GM12878 (cell line): ENCODE results near the gene UTS2R. TPM values are rescaled to one million over a fixed set of nuclear protein-coding genes. Genes with fewer than 3 reads are reported as not detected.

Experiments
- BMI1 ChIP-seq: fragments of 450-650 bp; IDR thresholded peaks from 2 replicates; pipeline ENCODE4 v1.6.1; 2016; ENCODE audit warnings: mild to moderate bottlenecking, moderate library complexity, borderline replicate concordance
- EED ChIP-seq: sonication (generic); IDR thresholded peaks from 2 replicates; pipeline ENCODE4 v1.6.1; 2016; ENCODE audit warnings: antibody characterized with exemption, low read depth
- ESRRA ChIP-seq: IDR thresholded peaks from 2 replicates; pipeline ENCODE4 v1.6.1; 2012; ENCODE audit warnings: mild to moderate bottlenecking, low read length, improper control_type of control experiment
- RUNX3 ChIP-seq: IDR thresholded peaks from 2 replicates; pipeline ENCODE4 v1.6.1; 2012; ENCODE audit warnings: low read length, inconsistent platforms
- polyA plus RNA-seq, 11 experiments: library from polyadenylated mRNA; depleted of rRNA in 4 of 11; unstranded in 6 of 11; stranded (reverse) in 5 of 11; fragments of >200 nt; fragmentation: Nextera tagmentation in 4 of 11; fragmentation: Illumina TruSeq in 1 of 11; extraction: Ambion mirVana in 4 of 11; extraction: Trizol in 1 of 11; gene quantifications; 1 replicate in 1 of 11; 2 replicates in 10 of 11; pipeline versions ENCODE4 v1.2.1 to v1.2.3, GENCODE V29; 2011 to 2016; ENCODE audit warnings: inconsistent platforms in 2 of 11, missing spikeins in 2 of 11, low read depth in 1 of 11
- total RNA-seq, 4 experiments: library from RNA; depleted of rRNA in 3 of 4; stranded (reverse); fragments of >200 nt in 3 of 4; fragmentation: Illumina TruSeq in 1 of 4; extraction: Trizol in 1 of 4; gene quantifications; 2 replicates each; pipeline versions ENCODE4 v1.2.1 to v1.2.3, GENCODE V29; 2013 to 2021
- TF ChIP-seq, protein P1 (sequence below): IDR thresholded peaks from 2 replicates; pipeline ENCODE4 v1.6.1; 2012; ENCODE audit warnings: mild to moderate bottlenecking, low read depth, low read length
- TF ChIP-seq, protein P2 (sequence below): fragments of 450-650 bp; IDR thresholded peaks from 2 replicates; pipeline ENCODE4 v1.6.1; 2014; ENCODE audit warnings: mild to moderate bottlenecking
- TF ChIP-seq, protein P3 (sequence below): fragments of 450-650 bp; IDR thresholded peaks from 2 replicates; pipeline ENCODE4 v1.6.1; 2018; ENCODE audit warnings: borderline replicate concordance, mild to moderate bottlenecking; ENCODE audit not compliant: partially characterized antibody

The UTS2R gene
- total and polyA plus RNA-seq, 10 of the 15 experiments (the other 5 are each of a cell fraction or from before 2014, with no cell fraction given), result 0.04 to 0.36 (median 0.11) TPM; not detected in 6

DNA sequence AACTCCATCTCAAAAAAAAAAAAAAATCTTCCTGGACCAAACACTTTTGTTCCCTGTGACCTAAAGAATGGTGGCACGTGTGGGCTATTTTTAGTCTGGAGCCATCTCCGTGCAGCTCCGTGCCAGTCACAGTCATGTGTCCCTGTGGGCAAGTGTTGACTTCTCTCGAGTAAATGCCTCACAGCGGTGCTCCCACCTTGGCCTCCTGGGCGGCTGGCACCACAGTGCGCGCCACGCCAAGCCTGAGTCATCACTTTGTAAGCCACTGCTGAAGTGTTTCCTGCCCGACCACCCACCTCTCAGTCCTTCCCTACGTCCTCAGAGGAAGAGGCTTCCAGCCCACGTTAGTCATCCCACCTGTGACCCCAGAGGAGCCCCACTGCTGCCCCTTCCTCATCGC lies 35.7 kb downstream of the UTS2R start (continued):
- TF ChIP-seq, protein P1, sequence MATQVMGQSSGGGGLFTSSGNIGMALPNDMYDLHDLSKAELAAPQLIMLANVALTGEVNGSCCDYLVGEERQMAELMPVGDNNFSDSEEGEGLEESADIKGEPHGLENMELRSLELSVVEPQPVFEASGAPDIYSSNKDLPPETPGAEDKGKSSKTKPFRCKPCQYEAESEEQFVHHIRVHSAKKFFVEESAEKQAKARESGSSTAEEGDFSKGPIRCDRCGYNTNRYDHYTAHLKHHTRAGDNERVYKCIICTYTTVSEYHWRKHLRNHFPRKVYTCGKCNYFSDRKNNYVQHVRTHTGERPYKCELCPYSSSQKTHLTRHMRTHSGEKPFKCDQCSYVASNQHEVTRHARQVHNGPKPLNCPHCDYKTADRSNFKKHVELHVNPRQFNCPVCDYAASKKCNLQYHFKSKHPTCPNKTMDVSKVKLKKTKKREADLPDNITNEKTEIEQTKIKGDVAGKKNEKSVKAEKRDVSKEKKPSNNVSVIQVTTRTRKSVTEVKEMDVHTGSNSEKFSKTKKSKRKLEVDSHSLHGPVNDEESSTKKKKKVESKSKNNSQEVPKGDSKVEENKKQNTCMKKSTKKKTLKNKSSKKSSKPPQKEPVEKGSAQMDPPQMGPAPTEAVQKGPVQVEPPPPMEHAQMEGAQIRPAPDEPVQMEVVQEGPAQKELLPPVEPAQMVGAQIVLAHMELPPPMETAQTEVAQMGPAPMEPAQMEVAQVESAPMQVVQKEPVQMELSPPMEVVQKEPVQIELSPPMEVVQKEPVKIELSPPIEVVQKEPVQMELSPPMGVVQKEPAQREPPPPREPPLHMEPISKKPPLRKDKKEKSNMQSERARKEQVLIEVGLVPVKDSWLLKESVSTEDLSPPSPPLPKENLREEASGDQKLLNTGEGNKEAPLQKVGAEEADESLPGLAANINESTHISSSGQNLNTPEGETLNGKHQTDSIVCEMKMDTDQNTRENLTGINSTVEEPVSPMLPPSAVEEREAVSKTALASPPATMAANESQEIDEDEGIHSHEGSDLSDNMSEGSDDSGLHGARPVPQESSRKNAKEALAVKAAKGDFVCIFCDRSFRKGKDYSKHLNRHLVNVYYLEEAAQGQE, result no peak
- no peak for TF ChIP-seq EED
- TF ChIP-seq BMI1, result no peak
- TF ChIP-seq ESRRA, result no peak
- no peak for TF ChIP-seq RUNX3
- TF ChIP-seq, protein P2, sequence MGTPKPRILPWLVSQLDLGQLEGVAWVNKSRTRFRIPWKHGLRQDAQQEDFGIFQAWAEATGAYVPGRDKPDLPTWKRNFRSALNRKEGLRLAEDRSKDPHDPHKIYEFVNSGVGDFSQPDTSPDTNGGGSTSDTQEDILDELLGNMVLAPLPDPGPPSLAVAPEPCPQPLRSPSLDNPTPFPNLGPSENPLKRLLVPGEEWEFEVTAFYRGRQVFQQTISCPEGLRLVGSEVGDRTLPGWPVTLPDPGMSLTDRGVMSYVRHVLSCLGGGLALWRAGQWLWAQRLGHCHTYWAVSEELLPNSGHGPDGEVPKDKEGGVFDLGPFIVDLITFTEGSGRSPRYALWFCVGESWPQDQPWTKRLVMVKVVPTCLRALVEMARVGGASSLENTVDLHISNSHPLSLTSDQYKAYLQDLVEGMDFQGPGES, result no peak
- TF ChIP-seq, protein P3, sequence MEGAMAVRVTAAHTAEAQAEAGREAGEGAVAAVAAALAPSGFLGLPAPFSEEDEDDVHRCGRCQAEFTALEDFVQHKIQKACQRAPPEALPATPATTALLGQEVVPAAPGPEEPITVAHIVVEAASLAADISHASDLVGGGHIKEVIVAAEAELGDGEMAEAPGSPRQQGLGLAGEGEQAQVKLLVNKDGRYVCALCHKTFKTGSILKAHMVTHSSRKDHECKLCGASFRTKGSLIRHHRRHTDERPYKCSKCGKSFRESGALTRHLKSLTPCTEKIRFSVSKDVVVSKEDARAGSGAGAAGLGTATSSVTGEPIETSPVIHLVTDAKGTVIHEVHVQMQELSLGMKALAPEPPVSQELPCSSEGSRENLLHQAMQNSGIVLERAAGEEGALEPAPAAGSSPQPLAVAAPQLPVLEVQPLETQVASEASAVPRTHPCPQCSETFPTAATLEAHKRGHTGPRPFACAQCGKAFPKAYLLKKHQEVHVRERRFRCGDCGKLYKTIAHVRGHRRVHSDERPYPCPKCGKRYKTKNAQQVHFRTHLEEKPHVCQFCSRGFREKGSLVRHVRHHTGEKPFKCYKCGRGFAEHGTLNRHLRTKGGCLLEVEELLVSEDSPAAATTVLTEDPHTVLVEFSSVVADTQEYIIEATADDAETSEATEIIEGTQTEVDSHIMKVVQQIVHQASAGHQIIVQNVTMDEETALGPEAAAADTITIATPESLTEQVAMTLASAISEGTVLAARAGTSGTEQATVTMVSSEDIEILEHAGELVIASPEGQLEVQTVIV, result no peak
